Measurements from ENCODE around the gene ESD.
A peak's percentile ranks its signal among the peaks of the same experiment; 100 is the strongest.
"Not testable (repeated sequence)": the region's sequence is repeated elsewhere in the genome, so short reads cannot be mapped to it uniquely, and the experiment has no call there.

ESD gene

DNA sequence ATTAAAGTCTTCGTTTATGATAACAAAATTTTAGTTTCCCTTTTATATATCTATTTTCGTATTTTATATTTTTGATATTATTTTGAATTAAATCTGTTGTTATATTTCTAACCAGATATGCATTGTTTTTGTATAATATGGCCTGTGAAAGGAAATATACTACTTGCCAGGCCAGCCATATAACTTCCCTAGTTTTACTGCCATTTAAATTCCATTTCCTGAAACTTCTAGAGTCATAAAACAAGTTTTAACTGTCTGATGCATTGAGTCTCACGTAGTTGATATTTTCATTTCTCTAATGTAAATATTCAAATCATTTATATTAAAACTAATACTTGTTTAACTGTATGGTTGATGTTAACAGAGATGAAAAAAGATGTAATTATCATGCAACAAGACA, 13.5 kb downstream of the ESD start:
- DNase-seq = no peak

DNA sequence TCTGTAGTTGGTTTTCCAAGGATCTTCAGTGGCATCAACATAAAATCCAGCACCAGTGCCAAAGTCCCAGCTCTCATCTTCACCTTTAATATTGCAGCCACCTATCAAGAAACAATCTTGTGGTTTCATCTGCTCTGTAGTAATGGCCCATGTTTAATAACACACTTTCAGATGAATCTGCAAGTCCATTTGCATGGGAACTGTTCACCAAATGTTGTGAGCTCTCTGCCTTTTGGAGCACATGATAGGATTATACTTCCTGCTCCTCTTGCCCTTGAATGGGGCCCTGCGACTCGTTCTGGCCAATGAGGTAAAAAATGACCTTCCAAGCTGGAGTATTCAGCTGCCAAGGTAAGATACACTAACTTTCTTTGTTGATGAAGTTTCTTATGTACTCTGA, 14.3 kb downstream of the ESD start:
- DNase-seq = no peak

DNA sequence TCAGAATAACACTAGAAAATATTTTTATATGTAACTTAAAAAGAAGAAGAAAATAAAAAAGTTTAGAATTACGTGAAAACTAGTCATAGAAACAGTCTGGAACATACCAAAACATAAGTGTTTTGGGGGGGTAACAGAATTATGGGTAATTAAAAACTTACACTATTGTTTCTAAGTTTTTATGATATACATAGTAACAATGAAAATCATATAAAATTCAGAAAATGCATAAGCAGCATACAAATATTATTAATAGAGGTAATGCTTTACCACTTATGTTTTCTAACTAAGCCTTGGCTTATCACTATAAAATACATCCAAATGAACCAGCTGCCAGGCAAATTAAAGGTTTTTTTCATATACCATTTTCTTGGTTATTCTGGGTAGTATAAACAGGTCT, 14.9 kb downstream of the ESD start:
- DNase-seq = no peak

DNA sequence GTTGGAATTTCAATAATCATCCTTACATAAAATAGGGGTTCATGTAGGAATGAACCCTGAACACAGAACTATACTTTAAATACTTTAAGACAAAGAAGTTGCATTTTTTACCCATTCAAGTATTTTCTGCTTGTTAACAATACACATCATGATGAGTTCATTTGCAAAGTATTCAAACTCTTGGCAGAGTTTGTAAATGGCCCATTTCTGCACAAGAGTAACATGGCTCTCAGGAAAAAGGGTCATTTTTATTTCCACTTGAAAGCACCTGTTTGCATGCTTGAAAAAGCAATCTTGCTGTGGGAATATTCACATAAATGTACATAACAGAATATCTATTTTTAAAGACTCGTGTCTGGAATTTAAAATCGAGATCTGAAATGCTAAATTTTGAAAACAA, 18.1 kb downstream of the ESD start:
- DNase-seq = no peak

DNA sequence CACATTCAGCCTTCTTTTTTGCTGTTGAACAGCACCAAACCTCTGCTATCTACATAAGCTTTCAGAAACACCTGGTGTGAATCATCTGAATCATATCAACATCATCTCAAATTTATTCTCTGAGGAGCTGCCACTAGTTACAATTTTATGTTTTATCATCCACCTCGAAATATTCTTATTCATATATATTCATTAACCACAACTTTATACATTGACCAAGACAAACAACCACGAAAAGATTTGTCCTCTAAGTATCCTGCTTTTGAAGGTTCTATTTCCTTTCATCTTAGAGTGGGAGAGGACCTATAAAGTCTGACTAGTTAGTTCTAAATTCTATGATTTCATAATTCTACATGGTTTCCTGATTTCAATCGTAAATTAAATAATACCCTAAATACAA, 18.9 kb downstream of the ESD start:
- no peak for DNase-seq

DNA sequence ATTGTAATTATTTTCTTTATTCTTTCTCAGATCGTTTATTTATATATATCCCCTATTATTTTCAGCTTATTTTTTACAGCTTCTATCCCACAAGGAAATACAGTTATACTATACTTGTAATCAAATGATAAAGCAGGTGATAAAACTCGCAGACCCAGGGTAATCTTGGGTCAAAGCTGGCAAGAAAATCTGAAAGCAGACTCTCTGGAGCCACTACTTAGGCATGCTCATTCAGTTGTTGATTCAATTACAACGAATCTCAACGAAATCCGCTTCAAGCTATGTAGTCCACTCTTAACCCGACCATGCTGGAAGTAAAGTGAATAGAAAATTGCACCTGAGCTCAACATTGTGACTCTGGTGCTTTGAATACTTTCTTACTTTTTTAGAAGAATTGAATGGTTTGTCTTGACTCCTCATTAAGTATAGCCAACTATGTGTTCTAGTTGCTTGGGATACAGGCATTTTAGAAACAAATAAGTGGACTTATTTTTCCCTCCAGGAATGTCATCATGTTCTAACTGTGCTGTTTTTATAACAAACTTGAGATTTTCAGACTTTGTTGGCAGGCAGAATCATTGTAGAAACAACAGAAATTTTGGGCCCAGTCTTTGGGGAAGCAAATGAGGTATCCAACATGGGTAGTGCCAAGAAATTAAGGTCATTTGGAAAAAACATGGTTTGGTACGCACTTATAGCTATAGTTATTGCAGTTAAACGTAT, 21.4 kb downstream of the ESD start:
- no peak for DNase-seq

DNA sequence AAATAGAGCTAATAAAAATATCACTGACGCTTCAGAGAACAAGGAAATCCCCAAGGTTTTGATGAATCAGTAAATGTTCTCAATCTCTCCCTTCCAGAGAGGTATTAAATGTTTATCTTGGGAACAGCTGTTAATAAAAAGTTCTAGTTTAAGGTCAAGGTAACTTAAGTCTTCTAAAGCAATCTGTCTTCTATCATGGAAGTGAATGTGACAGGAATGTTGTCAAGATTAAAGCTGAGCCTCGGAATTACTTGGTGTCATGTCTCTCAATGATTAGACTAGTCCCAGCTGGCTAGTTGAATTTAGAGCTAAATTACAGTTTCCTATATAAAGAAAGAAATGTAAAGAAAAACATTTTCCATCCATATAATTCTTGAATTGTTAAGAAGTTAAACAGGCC, 23.4 kb downstream of the ESD start:
- DNase-seq = no peak

DNA sequence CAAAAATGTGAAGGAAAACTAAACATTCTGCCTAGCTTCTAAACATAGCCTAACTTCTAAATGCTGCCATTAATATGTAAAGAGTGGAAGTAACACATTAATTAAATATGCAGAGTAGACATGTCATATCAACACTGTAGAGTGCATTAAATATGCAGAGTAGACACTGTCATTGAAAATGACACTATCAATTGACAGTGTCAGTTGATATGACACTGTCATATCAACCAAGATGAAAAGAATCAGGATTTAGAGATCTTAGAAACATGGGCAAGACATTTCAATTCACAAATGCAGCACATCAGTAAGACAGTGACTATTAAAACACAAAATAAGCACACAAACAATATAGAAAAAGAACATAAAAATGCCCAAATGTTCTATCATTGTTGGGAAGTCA, 25.3 kb downstream of the ESD start:
- no peak for DNase-seq

DNA sequence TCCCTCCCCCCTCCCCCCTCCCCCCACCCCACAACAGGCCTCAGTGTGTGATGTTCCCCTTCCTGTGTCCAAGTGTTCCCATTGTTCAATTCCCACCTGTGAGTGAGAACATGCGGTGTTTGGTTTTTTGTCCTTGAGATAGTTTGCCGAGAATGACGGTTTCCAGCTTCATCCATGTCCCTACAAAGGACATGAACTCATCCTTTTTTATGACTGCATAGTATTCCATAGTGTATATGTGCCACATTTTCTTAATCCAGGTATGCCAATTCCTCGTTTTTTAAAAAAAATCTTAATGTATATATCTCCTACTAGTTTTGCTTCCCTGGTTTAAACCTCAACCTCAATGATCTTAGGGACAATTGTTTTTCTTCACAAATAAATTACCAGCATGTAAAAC, 27.0 kb downstream of the ESD start:
- not testable (repeated sequence) for DNase-seq

DNA sequence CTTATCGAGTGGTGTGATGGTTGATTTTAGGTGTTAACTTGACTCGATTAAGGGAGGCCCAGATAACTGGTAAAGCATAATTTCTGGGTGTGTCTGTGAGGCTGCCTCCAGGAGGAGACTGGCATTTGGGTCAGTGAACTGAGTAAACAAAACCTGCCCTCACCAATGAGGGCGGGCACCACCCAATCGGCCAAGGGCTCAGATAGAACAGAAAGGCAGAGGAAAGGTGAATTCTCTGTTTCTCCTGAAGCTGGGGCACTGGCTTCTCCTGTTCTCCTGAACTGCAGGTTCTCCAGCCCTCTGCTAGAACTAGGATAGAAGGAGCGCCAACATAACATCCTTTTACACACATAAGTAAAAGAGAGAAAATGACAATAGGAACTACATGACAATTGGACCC, 35.1 kb downstream of the ESD start:
- no peak for DNase-seq

DNA sequence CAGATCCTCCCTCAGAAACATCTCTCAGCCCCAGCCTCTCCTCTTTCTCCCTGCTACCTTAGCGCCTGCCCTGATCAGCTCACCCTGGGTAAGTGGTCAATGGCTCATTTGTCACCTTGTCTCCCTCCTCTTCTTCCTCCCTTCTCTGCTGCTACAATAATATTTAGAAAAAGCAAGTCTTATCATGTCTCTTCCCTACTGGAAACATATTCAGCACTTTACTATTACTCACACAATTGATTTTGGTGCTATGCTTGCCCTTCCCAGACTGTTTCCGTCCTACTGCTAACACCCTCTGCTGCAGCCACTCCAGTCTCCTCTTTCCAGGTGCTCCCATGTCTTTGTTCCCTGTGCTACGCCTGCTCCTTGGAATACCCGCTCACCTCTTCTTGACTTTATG, 35.8 kb downstream of the ESD start:
- no peak for DNase-seq

DNA sequence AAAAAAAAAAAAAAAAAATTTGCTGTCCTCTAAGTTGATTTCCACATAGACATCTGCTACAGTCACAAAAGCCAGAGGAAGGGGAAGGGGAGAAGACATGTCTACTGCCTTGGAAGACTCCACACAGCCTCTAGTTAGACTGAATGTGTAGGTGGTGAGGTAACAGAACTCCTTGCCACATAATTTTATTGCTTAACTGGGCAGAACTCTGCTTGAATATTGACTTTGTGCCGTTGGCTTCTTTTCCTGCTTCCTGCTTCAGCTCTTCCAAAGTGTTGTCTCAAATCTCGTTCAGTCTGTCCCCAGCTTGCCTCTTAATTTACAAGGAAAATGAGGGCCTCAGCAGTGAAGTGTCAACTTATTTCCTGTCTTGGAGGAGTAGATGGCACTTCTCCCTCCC, 37.1 kb downstream of the ESD start:
- DNase-seq = no peak

DNA sequence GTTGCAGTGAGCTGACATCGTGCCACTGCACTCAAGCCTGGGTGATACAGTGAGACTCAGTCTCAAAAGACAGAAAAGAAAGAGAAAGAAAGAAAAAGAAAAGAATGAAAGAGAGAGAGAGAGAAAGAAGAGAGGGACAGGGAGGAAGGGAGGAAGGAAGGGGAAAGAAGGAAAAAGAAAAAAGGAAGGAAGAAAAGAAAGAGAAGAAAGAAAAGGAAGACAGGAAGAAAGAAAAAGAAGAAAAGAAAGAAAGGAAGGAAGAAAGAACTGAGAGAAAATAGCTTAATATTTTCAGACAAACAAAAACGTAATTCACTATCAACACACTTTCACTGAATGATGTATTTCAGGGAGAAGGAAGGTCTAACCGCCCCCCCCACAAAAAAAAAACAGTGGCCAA, 39.3 kb downstream of the ESD start:
- no peak for DNase-seq

DNA sequence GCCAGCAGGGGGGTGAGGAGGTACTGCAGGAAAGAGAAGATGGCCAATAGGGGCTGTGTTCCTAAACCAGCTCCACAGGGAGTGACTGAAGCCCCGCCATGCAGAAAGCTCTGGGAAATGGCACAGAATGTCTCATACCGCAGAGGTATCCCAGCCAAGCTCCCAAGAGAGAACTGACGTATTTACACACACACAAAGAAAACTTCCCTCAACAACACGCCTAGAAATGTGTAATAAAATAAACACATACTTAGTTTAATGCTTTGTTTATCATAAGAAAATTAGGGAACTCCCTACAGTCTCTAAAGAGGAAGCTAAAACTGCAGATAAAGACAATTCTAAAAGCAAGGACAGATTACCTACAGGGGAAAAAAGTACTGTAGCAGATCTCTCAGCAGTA, 40.0 kb downstream of the ESD start:
- DNase-seq = no peak

DNA sequence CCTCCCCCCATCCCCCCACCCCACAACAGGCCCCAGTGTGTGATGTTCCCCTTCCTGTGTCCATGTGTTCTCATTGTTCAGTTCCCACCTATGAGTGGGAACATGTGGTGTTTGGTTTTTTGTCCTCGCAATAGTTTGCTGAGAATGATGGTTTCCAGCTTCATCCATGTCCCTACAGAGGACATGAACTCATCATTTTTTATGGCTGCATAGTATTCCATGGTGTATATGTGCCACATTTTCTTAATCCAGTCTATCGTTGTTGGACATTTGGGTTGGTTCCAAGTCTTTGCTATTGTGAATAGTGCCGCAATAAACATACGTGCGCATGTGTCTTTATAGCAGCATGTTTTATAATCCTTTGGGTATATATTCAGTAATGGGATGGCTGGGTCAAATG, 41.5 kb downstream of the ESD start:
- not testable (repeated sequence) for DNase-seq

DNA sequence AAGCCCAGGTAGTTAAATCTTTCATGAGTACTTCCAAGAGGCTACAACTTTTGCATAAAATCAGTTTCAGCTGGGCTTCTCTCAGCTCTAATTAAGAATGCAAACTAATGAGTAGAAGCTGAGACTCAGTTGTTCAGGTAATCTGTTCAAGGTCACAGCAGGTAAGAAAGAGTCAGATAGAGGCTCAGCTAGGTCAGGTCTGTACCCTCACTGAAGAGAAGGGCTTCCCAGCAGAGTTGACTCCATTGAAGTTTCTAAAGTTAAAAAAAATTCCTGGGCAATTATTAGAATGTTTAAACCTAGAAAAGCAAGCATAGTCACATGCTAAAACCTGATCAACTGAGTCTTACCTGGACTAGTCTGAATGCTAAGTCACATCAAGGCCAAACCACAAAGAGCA, 42.1 kb downstream of the ESD start:
- DNase-seq = no peak

DNA sequence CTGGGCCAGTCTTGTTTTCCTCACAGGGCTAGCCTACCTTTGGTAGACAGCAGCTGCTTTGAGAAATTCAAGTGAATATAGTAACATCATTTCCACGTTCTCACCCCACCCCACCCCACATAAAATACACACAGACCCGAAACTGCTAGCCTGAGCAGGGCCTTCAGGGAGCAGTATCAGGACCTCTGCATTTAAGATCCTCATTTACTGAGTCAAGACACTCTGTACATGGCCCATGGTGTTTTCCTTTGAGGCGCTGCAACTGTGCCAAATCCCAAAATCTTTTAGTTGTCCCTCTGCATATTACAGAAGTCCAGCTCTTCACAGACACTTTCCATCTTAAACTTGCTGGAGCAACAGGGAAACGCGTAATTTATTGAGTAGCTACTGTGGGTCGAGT, 43.0 kb downstream of the ESD start:
- no peak for DNase-seq

DNA sequence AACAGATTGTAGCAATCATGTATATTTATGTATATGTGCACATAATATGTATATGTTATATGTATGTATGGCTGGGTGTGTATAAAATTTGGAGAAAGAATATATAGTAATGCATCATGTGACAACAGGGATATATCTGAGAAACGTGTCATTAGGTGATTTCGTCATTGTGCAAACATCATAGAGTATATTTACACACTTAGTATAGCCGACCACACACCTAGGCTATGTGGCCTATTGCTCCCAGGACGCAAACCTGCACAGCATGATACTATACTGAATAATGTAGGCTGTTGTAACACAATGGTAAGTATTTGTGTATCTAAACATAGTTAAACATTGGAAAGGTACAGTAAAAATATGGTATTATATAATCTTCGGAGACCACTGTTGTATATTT, 43.8 kb downstream of the ESD start:
- DNase-seq = no peak

DNA sequence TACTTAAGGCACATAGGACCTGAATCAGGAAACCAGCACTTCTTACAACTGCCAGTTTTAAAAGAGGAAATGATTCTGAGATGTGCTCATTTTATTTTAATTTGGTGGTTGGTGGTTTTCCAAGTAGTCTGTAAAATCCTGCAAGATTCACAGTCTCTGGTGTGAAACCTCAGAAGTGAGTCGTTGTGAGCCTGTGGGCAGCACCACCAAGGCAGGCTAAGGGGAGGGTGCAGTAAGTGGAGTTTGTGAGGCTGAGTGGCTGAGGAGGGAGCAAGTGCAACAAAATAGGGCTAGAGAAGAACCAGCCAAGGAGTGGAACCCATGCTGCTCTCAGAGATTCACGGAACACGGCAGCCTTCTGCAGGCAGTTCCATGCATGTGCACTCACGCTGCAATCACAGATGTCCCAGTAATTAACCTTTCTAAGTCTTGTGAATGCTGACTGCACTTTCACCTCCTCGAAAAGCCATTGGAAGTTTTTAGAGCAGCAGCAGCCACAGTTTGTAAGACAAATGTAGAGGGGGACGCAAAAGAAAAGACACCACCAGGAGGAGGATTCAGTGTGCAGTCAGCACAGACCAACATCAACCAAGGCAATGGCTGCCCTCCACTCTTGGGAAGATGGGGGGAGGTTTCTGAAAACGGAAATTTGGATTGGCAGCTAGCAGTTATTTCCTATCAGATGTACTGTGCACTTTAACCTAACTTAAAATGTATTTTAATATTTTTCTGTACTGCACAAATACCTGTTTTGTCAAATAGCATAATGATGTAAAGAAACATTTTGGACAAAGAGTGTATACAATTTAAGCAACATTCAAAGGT, 44.9 kb downstream of the ESD start:
- DNase-seq = peak; percentile 28

DNA sequence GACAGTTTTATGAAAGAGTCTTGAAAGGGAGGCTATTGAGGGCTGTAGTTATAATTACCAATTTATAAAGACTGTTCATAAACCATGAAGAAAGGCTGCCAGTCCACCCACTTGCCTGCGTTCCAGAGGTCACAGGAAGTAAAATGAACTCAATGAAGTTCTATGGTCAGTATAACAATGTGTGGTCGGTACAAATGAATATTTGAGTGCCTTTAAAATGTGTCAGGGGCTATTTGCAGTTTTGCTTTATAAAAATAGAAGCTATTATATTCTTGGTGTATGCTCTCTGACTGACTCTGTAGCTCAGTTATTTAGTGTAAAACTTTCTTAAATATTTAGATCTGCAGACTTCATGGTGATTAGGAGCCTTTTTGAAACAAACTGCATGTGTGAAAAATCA, 47.0 kb downstream of the ESD start:
- DNase-seq = no peak

DNA sequence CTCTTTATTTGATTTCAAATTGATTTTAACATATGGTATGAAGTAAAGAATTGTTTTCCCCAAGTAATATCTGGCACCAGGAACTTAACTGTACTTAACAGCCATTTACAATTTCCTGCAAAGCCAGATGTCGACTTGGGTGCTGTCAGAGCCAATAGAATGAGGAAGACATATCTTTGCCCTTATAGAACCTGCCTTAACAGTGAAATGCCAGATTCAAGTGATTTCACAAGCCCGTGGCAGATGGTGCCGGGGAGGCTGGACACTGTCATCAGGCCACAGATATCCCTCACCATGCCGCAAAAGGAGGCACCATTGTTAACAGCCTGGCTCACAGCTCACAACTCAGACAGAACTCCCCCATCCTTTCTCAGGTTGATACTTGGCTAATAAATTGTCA, 48.7 kb downstream of the ESD start:
- DNase-seq = no peak

DNA sequence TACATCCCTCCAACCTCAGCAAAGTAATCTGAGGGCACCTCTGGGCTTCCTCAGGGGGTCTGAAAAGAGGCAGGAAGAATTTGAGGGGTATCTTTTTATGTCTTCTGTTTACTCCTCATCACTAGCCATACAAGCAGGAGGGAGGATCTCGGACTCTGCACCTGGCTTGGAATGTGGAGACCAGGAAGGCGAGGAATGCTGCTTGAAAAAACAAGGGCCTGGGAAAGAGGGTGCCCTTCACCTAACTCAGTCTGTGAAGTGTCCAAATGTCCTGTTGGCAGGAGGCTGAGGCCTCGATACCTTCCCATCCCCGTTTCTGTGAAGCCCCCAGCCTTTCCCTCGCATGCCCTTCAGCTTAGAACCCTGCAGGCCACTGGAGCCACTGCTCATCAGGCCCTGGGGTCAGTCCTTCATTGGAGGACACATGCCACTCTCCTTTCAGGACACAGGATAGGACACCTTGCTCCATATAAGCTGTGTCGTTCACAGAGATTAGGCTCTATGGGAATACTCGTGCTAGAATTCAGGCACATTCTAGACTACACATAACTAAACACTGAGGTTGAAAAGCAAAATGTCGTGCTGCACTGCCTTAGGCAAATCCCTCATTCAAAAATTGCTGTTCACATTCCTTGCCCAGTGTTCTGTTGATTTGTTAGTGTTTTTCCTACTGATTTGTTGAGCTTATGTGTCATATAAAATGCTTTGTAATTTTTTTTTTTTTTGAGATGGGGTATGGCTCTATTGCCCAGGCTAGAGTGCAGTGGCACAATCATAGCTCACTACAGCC, 49.7 kb downstream of the ESD start:
- no peak for DNase-seq

DNA sequence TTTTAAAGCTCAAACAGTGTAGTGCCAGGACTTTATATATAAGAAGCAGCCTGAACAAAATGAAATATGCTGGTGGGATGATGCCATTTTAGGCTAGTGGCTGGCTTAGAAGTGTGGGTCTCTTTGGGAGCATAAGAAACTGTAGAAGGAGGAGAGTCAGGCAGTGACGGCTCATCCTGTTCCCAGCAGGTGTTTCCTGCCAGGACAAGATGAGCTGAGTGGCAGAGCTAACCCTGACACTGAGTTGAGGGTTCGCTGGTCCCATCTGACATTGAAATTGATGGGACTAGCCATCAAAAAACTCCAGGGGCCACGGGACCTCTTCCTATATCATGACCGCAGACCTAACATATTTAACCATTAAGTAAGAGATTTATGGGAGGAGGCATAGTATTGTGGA, 51.3 kb downstream of the ESD start:
- DNase-seq = no peak

DNA sequence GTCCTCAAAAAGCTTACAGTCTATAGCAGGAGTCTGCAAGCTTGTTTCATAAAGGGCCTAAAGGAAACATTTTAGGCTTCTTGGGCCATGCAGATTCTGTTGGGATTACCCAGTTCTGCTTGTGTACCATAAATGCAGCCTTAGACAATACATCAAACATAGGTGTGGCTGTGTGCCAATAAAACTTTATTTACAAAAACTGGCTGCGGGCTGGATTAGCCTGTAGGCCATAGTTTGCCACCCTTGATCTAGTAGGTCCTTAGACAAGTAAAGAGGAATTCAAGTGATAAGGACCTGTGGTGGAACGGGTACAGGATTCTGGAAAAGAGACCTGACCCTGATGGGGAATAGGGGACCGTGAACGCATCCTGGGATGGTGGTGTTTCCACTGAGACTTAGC, 51.9 kb downstream of the ESD start:
- DNase-seq = no peak

Measured in activated effector memory CD4-positive, alpha-beta T cell treated with Interleukin-2 at 50 U/mL for 16 hours (primary cell).